HuH-7 (cell line): ENCODE measurements around the gene ARMC7.
"Not testable (repeated sequence)": the region's sequence is repeated elsewhere in the genome, so short reads cannot be mapped to it uniquely, and the experiment has no call there.

Source experiments
- DNase-seq: peaks from one replicate; pipeline ENCODE4 v3.0.0; 2011; ENCODE audit warnings: low spot score

The ARMC7 gene

DNA sequence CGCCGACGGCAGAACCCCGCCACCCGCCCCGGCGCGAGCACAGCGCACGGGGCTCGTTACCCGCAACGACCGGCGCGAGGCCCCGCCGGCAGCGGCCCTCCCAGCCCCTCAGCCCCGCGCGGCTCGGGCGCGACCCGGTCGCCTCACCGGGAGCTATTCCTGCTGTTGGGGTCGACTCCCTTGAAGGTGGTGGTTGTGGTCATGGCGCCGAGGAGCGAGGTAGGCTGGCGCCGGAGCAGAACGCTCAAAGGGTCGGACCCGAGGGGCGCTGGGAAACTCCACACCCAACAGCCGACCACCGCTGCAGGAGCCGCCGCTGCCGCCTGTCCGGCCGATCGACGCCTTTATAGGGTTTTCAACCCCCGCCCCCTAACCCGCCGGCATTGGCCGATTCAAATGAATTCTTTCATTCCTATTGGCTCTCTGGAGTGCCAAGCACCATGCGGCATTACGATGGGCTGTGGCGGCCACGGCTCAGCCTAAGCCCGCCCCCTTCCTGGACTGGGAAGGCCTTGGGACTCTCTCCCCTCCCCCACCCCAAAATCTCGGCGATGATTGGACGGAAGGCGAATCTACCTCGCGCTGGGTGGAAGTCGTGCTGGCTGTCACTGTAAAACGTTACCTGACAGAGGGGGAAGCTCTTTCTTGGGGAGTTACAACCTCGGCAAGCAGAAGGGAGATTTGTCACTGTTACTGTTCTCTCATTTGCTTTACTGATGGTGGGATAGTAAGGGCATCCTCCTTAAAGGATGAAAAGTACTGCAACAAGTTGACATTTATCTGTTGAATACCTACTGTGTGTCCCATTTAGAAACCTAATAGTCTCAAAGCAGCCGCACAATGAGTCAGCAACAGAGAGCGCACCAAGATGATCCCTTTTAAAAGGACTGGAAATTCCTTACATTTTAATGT, 44.7 kb downstream of the ARMC7 start, which contains the start of gene JPT1:
Gene JPT1, minus strand, starts transcription at position 318 of the 912 bp plus-strand sequence. Its CDS starts 115 bp downstream, at position 203.
- DNase-seq = peak; percentile 97

- DNase-seq = no peak
Measured at GRCh38 chr17:75155191-75155601, 45.4 kb downstream of the ARMC7 start.

- DNase-seq = not testable (repeated sequence)
Measured at GRCh38 chr17:75158480-75158879, 48.7 kb downstream of the ARMC7 start.

DNA sequence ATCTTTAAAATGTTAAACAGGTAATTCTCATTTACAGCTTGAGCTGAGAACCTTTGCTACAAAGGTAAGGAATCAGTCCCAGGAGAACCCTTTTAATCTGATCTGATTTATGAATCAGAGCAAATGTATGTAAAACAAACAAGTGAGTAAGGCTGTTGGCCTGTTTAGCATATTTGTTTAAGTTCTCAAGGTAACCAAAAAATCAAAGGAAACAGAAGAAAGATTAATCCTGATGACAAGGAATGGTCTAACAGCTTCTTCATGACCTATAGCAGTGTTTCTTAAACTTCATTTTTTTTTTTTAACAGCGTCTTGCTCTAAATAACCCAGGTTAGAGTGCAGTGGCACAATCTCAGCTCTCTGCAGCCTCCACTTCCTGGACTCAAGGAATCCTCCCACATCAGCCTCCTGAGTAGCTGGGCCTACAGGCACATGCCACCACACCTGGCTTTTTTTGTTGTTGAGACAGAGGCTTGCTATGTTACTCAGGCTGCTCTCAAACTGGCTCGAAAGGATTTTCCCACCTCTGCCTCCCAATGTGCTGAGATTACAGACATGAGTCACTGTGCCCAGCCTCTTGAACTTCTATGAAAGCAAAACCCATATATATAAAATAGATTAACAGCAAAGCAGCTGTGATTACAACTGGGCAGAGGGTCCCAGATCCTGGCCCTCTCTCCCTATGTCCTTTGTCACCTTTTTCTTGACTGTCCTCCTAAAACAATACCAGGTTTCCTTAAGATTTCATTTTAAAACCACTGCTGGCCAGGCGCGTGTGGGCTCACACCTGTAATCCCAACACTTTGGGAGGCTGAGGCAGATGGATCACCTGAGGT, 49.6 kb downstream of the ARMC7 start:
- DNase-seq = no peak

DNA sequence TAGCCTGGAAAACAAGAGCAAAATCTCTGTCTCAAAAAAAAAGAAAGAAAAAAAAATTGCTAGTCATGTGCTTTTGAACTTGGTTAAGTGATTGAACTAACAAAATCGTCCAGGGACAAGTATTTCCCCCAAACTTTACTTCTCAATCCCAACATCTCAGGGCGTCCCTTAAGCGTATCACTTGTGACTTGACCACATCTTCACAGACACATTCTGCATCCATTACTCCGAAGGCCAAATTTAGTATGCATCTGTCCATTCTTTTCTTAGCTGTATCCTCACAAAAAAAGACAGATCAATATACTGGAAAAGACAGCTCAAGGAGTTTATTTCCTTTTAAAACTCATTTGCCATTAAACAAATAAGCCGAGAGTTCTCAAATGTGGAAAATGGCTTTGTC, 50.4 kb downstream of the ARMC7 start:
- no peak for DNase-seq

DNA sequence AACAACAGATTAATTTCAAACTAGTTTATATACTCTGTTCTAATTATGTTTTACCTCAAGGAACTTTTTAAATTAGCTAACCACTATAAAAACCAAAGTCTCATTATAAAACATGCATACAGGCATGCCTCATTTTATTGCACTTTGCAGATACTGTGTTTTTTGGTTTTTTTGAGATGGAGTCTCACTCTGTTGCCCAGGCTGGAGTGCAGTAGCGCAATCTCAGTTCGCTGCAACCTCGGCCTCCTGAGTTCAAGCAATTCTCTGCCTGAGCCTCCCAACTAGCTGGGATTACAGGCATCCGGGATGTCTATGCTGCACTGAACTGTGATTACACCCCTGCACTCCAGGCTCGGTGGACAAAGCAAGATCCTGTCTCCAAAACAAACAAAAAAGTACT, 53.3 kb downstream of the ARMC7 start:
- no peak for DNase-seq

- not testable (repeated sequence) for DNase-seq
Measured at GRCh38 chr17:75164606-75165005, 54.8 kb downstream of the ARMC7 start.

GRCh38 chr17:75168998-75169397, 59.2 kb downstream of the ARMC7 start:
- DNase-seq = no peak

DNA sequence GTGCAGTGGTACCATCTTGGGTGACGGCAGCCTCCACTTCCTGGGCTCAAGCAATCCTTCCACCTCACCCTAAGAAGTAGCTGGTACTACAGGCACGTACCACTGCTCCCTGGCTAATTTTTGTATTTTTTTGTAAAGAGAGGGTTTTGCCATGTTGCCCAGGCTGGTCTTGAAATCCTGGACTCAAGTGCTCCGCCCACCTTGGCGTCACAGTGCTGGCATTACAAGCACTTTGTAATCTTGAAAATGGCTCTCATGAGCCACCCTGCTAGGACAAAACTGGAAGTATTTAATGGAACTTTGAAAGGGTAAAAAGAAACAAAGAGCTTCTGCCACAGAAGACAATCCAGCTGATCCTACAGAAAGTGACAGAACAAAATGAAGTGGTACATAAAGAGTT, 63.8 kb downstream of the ARMC7 start:
- no peak for DNase-seq

- DNase-seq = no peak
Measured at GRCh38 chr17:75174996-75175395, 65.2 kb downstream of the ARMC7 start.

GRCh38 chr17:75176625-75177024, 66.9 kb downstream of the ARMC7 start:
- DNase-seq = no peak

GRCh38 chr17:75178453-75178852, 68.7 kb downstream of the ARMC7 start:
- DNase-seq = no peak
